RPMI8226 (cell line): Measurements from ENCODE around the gene IDH1.
A peak's percentile ranks its signal among the peaks of the same experiment; 100 is the strongest.
"Not testable (repeated sequence)": the region's sequence is repeated elsewhere in the genome, so short reads cannot be mapped to it uniquely, and the experiment has no call there.

ENCODE experiments used
- DNase-seq: peaks from one replicate; pipeline ENCODE4 v3.0.0-alpha.2; 2015

Gene IDH1

DNA sequence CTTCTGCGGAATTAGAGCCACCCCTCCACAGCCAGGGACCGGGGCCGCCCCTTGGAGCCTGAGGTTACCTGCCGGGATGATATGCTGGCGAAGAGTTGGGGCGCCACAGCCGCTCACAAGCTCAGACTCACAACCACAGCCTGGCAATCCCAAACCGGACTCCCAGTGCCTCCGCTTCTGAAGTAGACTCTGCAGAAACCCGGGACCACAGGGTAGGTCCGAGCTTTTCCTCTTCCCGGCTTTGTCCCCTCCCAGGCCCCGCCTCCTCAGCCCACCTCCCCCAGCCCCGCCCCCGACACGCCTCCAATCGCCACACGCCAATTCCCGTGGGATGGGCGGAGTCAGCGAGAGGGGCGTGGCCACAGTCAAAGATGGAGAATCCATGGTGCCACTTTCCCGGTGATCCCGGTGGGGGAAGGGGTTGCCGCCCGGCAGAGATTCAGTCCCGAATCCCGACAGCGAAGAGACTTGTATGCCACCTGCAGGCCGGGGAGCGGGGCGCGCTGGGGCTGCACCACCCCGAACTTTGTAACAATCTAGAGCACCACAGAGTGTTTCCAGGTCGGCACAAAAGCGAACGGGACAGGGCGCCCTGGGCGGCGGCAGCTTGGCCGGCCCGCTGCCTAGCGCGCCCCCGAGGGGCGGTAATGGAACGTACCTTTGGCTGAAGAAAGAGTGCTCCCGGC is at the start of gene IDH1:
TSS of gene IDH1 (minus strand) at position 201 of the 686 bp plus-strand sequence. CDS start 3,520 bp downstream, outside the sequence.
- DNase-seq, result peak; percentile 93

- DNase-seq, result no peak
Observed at GRCh38 chr2:208304157-208304556, 49.3 kb upstream of the IDH1 start.

DNA sequence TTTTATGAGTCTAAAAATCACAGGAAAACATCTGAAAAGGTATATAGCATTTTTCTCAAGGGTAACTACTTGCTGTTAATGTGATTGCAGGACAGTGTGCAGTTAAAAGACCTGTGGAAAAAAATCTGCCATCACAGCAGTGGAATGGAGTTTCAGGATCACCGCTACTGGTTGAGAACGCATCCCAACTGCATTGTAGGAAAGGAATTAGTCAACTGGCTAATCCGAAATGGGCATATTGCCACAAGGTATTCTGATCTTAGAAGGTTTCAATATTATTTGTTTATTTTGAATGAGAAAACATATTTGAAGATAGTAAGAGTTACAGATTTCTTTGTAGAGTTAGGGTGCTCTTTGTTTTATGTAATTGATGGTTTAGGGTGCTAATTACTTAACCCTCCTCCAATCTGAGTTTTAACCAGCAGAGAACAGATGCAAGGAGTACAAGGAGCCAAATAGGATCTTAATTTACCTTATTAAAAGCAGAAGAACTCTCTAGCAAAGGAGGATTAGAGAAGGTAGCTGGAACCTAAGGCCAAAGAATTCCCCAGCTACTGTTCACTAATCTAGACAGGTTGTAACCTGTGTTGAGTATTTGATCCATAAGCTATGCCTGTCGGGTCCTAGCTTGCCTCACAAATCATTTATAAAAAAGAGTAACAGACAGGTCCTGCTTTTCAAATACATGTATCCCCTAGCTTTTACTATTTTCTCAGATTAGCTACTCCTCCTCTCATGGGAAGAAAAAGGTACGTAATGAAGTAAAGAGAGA is 46.2 kb upstream of the IDH1 start:
- no peak for DNase-seq

DNA sequence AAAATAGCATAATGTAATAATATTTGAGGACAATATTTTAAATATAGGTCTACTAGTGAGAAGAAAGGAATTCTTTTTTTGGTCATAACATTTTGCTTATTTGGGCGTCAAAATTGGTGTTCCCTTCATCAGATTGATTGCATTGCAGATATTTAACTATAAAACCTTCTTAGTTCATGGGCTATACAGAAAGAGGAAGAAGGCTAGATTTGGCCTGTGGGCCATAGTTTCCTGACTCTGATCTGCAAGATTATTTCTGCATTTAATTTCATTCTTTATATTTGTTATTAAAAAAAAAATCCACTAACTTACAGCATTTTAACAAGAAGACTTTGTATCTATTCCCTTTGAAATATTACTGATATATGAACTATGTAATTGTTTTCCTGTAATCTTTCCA is 43.1 kb upstream of the IDH1 start:
- no peak for DNase-seq

- DNase-seq, result no peak
Observed at GRCh38 chr2:208296610-208297009, 41.7 kb upstream of the IDH1 start.

- DNase-seq, result no peak
Observed at GRCh38 chr2:208295834-208296233, 41.0 kb upstream of the IDH1 start.

DNA sequence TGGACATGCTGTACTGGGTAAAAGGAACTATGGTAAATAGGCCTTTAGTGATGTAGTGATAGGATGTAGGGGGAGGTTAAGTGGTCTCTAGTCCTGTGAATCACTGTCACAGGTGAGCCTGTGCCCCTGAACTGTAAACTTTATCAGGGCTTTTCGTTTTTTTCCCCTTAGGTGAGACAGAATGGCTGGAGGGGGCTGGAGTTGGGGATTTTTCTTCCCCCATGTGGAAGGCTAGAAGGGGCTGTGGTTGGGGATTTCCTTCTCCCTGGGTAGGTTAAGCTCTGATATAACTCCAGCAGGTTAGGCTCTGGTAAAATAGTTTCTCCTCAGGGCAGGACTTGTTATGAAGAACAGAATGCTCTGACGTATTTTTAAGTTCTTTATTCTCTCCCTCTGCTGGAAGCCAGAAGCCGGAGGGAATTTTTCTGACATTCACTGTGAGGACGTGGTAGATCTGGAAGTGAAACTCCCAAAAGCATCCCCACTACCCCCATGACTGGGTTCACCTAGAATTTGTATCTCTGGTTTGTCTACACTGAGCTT is 39.7 kb upstream of the IDH1 start:
- DNase-seq, result no peak

- peak; percentile 10 for DNase-seq
Observed at GRCh38 chr2:208285853-208286252, 31.0 kb upstream of the IDH1 start.

DNA sequence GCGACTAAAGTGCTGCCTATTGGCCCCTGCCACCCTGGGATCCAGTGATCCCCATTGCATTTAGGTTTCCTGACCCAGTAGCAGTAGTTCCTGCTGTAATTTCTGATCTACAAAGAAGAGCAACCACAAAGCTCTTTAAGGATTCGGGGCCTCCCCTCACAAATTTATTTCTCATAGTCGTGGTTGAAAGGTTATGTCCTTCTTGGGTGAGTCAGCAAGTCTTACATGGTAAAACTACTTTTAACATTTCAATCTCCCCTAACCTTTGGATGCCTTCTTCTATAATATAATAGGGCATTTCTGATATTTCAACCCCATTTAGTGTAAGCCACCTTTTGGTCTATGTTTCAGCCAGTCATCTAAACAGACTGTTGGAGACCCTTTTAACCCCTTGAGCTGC is 26.1 kb upstream of the IDH1 start:
- no peak for DNase-seq

DNA sequence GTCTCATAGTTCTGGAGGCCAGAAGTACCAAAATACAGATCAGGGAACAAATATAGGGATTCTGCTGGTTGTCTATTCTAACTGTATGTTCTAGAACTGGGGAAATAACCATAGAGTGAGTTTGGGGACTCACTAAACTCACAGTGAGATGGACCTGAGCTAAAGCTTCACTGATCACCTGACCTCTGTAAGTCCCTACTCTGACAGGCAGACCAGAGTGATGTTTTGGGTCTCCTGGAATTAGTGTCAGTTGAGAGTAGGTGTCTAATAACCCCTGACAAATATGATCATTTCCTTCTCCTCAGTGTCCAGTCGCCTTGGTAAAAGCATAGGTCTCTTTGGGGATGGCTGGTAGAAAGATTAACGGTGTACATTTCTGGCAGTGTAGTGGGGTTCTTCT is 25.4 kb upstream of the IDH1 start:
- no peak for DNase-seq

DNA sequence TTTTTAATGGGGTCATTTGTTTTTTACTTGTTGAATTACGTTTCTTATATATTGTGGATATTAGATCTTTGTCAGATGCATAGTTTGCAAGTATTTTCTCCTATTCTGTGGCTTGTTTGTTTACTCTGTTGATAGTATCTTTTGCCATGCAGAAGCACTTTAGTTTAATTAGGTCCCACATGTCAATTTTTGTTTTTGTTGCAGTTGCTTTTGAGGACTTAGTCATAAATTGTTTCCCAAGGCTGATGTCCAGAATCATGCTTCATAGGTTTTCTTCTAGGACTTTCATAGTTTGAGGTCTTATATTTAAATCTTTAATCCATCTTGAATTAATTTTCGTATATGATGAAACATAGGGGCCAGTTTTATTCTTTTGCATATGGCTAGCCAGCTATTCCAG is 24.4 kb upstream of the IDH1 start:
- DNase-seq, result no peak

GRCh38 chr2:208278549-208278948 is 23.7 kb upstream of the IDH1 start:
- no peak for DNase-seq

DNA sequence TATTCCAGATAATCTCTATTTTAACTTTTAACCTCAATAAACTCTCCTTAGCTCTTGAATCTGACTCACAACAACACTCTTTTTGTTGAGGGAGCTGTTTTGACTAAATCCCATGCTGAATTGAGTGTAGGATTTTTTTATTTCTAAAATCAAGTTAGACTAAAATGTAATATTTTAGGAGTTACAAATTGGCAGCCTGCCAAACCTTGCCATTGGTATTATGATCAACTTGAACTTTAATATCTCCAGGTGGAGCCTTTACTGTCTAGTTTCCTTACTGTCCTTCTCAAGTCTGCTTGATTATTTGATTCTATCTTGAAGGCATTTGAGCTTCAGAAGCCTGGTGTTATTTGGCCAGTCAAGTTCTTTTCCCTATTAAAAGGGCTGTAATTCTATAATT is 19.9 kb upstream of the IDH1 start:
- no peak for DNase-seq

- DNase-seq, result no peak
Observed at GRCh38 chr2:208269091-208269490, 14.2 kb upstream of the IDH1 start.

DNA sequence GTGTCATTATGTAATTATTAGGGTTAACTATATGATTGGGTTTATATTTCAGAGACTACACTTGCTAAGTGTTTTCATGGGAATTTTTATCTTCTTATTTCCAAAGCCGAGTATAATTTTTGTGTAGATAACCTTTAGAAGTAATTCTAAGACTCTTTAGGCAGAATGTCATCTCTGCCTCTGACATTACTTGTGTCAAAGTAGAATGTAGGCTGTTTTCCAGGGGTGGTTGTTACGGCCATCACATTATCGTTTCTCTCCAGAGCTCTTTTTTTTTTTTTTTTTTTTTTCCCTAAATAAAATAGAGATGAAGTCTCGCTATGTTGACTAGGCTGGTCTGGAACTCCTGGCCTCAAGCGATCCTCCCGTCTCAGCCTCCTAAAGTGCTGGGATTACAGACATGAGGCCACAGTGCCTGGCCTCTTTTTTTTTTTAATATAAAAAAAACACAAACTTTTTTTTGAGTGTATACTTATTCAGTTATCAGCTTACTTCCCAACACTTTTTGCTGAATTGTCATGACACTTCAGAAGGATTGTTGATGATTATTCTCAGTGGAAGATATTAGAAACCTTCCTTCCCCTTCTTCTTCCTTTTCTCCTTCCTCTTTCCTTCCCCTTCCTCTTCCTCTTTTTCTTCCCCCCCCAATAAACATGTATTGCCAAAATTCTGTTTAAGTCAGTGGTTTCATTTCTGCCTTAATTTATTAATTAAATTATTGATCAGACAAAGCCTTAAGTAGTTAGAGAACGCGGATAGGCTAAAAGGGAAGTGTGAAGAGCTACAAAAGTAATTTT is 13.5 kb upstream of the IDH1 start:
- DNase-seq, result no peak

DNA sequence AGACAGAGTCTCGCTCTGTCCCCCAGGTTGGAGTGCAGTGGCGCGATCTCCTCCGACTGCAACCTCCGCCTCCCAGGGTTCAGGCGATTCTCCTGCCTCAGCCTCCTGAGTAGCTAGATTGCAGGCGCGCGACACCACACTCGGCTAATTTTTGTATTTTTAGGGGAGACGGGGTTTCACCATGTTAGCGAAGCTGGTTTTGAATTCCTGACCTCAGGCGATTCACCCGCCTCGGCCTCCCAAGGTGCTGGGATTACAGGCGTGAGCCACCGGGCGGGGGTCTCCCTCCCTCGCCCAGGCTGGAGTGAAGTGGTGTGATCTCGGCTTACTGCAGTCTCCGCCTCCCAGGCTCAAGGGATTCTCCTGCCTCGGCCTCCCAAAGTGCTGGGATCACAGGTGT is 12.7 kb upstream of the IDH1 start:
- not testable (repeated sequence) for DNase-seq

DNA sequence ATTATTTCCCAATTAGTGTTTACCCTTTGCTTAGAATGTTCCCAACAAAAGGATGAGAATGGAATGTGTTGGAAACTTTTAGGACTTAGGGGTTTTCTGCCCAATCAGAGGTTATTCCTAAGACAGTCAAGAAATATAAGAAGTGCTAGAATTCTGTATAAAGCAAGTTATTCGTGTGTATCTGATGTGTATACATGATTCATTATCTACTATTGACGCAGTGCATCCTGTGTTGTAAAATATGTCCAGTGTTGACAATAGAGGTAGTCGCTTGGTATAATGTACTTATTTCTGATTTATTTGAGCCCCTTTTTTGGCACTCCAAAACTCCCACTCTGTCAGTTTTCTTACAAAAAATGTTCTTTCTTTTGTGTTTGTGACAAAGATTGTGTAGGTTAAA is 12.1 kb upstream of the IDH1 start:
- DNase-seq, result no peak

DNA sequence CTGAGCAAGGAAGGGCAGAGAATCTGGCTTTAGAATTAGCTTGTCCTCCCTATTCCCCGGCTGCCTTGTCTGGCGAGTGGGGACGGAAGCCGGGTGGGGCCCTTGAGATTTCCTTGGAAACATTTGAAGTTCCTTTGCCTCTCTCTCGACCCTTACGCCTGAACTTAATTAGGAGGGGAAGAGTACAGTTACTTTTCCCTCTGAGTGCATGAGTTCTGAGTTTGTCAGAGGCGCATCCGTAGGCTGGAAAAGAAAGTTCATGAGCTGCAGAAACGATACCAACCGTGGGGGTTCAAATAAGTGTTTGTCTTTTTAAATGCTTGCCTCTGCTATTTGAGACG is 11.7 kb upstream of the IDH1 start:
- no peak for DNase-seq

DNA sequence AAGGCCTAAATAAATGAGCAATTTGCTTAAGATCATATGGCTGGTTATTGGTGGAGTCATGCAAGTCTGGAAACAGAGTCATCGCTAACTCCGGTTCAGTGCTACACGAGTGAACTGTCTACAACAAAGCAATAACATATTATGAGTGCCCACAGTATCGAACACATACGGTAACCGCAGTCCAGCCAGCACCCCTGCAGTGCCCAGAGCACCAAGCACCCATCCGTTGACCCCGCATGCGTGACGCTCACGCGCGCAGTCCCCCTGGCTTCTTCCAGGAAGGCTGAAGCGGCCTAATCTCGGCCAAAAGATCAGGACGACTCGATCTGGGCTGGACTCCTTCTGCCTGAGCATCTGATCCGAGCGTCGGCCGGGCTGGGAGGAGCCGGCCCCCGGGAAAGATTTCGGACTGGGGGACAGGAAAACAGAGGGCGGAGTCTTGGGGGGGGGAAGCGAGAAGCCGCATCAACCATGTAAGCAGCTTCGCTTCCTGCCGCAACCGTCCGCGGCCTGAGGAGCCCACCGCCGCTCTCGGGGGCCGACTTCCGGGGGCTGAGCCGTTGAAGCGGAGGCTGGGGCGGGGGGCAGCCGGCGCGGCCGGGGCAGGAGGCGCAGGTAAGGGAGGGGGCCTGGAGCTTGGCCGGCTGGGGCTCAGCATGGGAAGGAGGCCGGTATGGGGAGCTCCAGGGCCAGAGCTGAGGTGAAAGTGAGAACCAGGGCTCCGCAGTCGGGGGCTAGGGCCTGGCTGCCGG is 11.1 kb upstream of the IDH1 start, which contains the start of gene PIKFYVE:
TSS of gene PIKFYVE (plus strand) at position 455 of the 752 bp plus-strand sequence. CDS start 5,265 bp downstream, outside the sequence.
- DNase-seq, result peak; percentile 98

DNA sequence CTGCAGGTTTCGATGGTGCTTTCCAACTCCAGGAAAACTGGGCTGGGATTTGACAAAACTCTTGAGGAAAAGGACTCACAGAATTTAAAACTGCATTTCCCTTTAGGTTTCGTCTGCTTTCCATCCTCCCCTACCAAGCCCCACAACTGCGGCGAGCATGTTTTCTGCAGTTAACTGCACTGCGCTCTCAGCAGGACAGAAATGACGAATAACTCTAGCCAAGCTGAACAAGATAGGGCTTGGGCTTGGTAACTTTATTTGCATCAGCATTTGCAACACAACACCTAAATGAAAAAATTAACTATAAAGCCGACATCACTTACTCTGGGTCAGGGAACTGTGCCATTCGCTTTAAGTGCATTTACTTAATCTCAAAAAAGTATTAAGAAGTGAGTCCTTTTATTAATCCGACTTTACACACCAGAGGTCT is 10.5 kb upstream of the IDH1 start:
- peak; percentile 45 for DNase-seq

- not testable (repeated sequence) for DNase-seq
Observed at GRCh38 chr2:208256849-208257813, 2.3 kb upstream of the IDH1 start.
